Fibroblast of villous mesenchyme (primary cell): ENCODE data around the gene FMNL1. TPM values are rescaled to one million over a fixed set of nuclear protein-coding genes. Genes with fewer than 3 reads are reported as not detected.

Source experiments
- DNase-seq: peaks from one replicate; pipeline ENCODE4 v3.0.0-alpha.2; 2010; ENCODE audit warnings: low read depth
- H3K4me3 ChIP-seq: 2 replicates; pipeline ENCODE4 v1.5.1; 2011; ENCODE audit warnings: low read depth, mild to moderate bottlenecking, low read length
- total RNA-seq: library from RNA; depleted of rRNA; stranded (reverse); fragments of >200 nt; gene quantifications from 2 replicates; pipeline ENCODE4 v1.2.3, GENCODE V29; 2012
- TF ChIP-seq, protein P1 (sequence below): IDR thresholded peaks from 2 replicates; pipeline ENCODE4 v1.5.1; 2012; ENCODE audit warnings: low read depth, mild to moderate bottlenecking, low read length; ENCODE audit not compliant: insufficient read depth

The FMNL1 gene
- total RNA-seq, 1 donor: 5.2 TPM

DNA sequence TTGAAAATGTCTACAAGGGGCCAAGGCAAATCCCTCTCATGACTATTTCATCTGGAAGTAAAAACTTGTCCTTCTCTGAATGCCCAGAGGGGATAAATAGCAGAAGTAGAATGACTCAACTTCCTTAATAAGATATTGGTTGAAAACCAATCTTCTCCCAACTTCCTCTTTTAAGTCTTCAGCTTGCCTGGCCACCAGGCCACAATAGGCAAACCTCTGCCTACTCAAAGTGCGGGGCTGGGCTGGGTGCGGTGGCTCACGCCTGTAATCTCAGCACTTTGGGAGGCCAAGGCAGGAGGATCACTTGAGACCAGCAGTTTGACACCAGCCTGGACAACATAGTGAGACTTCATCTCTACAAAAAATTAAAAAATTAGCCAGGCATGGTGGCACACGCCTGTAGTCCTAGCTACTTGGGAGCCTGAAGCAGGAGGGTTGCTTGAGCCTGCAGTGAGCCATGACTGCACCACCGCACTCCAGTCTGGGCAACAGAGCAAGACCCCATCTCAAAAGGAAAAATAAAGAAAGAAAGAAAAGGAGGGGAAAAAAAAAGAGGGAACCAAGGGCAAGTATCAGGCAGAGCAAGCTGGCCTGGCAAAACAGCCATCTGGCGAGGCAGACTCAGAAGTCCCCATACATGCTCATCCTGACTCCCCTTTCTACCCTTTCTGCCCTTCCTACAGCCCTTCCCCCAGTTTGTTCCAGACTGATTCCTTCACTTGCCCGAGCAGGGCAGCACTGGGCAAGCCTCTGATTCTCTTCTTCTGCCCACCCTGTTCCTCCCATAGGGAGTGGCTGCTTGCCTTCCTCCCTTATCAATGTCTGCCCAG lies 74.5 kb downstream of the FMNL1 start:
- H3K4me3 ChIP-seq: no peak overlapping the region
- no peak for DNase-seq
- TF ChIP-seq, protein P1, sequence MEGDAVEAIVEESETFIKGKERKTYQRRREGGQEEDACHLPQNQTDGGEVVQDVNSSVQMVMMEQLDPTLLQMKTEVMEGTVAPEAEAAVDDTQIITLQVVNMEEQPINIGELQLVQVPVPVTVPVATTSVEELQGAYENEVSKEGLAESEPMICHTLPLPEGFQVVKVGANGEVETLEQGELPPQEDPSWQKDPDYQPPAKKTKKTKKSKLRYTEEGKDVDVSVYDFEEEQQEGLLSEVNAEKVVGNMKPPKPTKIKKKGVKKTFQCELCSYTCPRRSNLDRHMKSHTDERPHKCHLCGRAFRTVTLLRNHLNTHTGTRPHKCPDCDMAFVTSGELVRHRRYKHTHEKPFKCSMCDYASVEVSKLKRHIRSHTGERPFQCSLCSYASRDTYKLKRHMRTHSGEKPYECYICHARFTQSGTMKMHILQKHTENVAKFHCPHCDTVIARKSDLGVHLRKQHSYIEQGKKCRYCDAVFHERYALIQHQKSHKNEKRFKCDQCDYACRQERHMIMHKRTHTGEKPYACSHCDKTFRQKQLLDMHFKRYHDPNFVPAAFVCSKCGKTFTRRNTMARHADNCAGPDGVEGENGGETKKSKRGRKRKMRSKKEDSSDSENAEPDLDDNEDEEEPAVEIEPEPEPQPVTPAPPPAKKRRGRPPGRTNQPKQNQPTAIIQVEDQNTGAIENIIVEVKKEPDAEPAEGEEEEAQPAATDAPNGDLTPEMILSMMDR: no peak

DNA sequence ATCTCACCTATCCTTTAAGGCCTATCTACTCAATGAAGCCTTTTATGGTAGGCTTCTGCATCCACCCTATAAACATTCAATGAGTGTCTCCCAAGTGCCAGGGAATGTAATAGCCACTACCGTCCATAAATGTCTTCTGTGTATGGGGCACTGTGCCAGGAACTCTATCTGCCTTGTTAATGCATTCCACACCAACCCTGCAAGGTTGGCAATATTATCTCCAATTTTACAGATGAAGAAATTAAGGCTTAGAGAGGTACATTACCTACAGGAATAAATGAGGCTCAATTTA lies 75.1 kb downstream of the FMNL1 start:
- DNase-seq: no peak
- TF ChIP-seq, protein P1: no peak
- no peak overlapping the region for H3K4me3 ChIP-seq

Other genes starting within 250 kb of the FMNL1 start
- gene DCAKD, start 170.3 kb upstream of the FMNL1 start, total RNA-seq: 46.7 and 52.2 TPM in 2 replicates
- 67.0 and 78.2 TPM in 2 replicates for gene NMT1, start 160.6 kb upstream of the FMNL1 start, total RNA-seq
- 41.9 and 62.6 TPM in 2 replicates for gene PLCD3, start 89.4 kb upstream of the FMNL1 start, total RNA-seq
- 6.1 and 6.9 TPM in 2 replicates for gene ACBD4, start 86.2 kb upstream of the FMNL1 start, total RNA-seq
- 8.4 and 11.7 TPM in 2 replicates for gene HEXIM1, start 73.4 kb upstream of the FMNL1 start, total RNA-seq
- 6.1 and 6.9 TPM in 2 replicates for gene HEXIM2, start 60.0 kb upstream of the FMNL1 start, total RNA-seq
- under 0.01 TPM in 1 of 2 replicates, not detected in the other for gene SPATA32, start 40.2 kb downstream of the FMNL1 start, total RNA-seq
- 1.6 and 1.7 TPM in 2 replicates for gene MAP3K14, start 95.1 kb downstream of the FMNL1 start, total RNA-seq
- gene ARHGAP27, start 211.0 kb downstream of the FMNL1 start, total RNA-seq: 0.97 and 1.7 TPM in 2 replicates